ENCODE results near the gene SPRED2.

DNA sequence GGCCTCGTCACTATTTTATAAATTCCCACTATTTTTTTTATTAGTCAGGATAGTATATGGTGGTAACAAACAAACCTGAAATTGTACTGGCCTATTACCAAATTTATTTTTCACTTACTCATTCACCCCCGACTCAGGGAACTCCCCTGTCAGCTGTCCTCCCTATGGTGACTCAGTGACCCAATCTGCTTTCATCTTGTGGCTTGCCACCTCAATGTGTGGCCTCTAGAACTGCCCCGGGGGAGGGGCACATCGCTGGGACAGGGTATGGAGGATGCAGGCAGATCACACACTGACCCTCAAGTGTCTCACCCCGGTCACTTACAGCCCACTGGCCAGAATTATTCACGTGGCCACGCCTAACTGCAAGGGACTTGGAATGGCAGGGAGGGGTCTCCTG, 133.2 kb downstream of the SPRED2 start:
- TF ChIP-seq PPARA (CRISPR knock-in tag; IDR thresholded peaks at IDR 0.05; ENCODE audit: borderline replicate concordance) (no peak), TCF4 (CRISPR knock-in tag; IDR thresholded peaks at IDR 0.05; ENCODE audit: borderline replicate concordance) (no peak), ZFP30 (CRISPR knock-in tag; IDR thresholded peaks at IDR 0.05) (no peak), ZFP3 (CRISPR knock-in tag; IDR thresholded peaks at IDR 0.05) (no peak), RARB (CRISPR knock-in tag; IDR thresholded peaks at IDR 0.05) (no peak), CSDC2 (CRISPR knock-in tag; IDR thresholded peaks at IDR 0.05) (no peak), SNAI2 (CRISPR knock-in tag; IDR thresholded peaks at IDR 0.05) (no peak), ZNF8 (CRISPR knock-in tag; IDR thresholded peaks at IDR 0.05) (no peak), ESRRG (CRISPR knock-in tag; IDR thresholded peaks at IDR 0.05) (no peak), ARNTL (CRISPR knock-in tag; IDR thresholded peaks at IDR 0.05; ENCODE audit: borderline replicate concordance, low read depth) (no peak)
- TF ChIP-seq, protein P1, sequence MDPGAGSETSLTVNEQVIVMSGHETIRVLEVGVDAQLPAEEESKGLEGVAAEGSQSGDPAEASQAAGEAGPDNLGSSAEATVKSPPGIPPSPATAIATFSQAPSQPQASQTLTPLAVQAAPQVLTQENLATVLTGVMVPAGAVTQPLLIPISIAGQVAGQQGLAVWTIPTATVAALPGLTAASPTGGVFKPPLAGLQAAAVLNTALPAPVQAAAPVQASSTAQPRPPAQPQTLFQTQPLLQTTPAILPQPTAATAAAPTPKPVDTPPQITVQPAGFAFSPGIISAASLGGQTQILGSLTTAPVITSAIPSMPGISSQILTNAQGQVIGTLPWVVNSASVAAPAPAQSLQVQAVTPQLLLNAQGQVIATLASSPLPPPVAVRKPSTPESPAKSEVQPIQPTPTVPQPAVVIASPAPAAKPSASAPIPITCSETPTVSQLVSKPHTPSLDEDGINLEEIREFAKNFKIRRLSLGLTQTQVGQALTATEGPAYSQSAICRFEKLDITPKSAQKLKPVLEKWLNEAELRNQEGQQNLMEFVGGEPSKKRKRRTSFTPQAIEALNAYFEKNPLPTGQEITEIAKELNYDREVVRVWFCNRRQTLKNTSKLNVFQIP (CRISPR knock-in tag; IDR thresholded peaks at IDR 0.05; ENCODE audit: borderline replicate concordance, low read depth), result no peak
- TF ChIP-seq, protein P2, sequence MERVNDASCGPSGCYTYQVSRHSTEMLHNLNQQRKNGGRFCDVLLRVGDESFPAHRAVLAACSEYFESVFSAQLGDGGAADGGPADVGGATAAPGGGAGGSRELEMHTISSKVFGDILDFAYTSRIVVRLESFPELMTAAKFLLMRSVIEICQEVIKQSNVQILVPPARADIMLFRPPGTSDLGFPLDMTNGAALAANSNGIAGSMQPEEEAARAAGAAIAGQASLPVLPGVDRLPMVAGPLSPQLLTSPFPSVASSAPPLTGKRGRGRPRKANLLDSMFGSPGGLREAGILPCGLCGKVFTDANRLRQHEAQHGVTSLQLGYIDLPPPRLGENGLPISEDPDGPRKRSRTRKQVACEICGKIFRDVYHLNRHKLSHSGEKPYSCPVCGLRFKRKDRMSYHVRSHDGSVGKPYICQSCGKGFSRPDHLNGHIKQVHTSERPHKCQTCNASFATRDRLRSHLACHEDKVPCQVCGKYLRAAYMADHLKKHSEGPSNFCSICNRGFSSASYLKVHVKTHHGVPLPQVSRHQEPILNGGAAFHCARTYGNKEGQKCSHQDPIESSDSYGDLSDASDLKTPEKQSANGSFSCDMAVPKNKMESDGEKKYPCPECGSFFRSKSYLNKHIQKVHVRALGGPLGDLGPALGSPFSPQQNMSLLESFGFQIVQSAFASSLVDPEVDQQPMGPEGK (CRISPR knock-in tag; IDR thresholded peaks at IDR 0.05; ENCODE audit: borderline replicate concordance), result no peak
- TF ChIP-seq, protein P3, sequence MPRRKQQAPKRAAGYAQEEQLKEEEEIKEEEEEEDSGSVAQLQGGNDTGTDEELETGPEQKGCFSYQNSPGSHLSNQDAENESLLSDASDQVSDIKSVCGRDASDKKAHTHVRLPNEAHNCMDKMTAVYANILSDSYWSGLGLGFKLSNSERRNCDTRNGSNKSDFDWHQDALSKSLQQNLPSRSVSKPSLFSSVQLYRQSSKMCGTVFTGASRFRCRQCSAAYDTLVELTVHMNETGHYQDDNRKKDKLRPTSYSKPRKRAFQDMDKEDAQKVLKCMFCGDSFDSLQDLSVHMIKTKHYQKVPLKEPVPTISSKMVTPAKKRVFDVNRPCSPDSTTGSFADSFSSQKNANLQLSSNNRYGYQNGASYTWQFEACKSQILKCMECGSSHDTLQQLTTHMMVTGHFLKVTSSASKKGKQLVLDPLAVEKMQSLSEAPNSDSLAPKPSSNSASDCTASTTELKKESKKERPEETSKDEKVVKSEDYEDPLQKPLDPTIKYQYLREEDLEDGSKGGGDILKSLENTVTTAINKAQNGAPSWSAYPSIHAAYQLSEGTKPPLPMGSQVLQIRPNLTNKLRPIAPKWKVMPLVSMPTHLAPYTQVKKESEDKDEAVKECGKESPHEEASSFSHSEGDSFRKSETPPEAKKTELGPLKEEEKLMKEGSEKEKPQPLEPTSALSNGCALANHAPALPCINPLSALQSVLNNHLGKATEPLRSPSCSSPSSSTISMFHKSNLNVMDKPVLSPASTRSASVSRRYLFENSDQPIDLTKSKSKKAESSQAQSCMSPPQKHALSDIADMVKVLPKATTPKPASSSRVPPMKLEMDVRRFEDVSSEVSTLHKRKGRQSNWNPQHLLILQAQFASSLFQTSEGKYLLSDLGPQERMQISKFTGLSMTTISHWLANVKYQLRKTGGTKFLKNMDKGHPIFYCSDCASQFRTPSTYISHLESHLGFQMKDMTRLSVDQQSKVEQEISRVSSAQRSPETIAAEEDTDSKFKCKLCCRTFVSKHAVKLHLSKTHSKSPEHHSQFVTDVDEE (CRISPR knock-in tag; IDR thresholded peaks at IDR 0.05), result no peak
- TF ChIP-seq, protein P4, sequence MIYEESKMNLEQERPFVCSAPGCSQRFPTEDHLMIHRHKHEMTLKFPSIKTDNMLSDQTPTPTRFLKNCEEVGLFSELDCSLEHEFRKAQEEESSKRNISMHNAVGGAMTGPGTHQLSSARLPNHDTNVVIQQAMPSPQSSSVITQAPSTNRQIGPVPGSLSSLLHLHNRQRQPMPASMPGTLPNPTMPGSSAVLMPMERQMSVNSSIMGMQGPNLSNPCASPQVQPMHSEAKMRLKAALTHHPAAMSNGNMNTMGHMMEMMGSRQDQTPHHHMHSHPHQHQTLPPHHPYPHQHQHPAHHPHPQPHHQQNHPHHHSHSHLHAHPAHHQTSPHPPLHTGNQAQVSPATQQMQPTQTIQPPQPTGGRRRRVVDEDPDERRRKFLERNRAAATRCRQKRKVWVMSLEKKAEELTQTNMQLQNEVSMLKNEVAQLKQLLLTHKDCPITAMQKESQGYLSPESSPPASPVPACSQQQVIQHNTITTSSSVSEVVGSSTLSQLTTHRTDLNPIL (CRISPR knock-in tag; IDR thresholded peaks at IDR 0.05; ENCODE audit: low read depth), result no peak

Data from SK-N-SH treated with all-trans-retinoic acid at 6 μM for 48 hours (cell line).